Memory B cell (primary cell): ENCODE measurements around the gene TSHZ1.

Source experiments
- ATAC-seq: fragments of 150-1000 bp; cut with Tn5 transposase; 2 replicates; pipeline ENCODE4 v1.10.0; 2021; ENCODE audit warnings: low read depth, mild to moderate bottlenecking, moderate library complexity
- DNase-seq, 2 donors: peaks; one replicate each; pipeline ENCODE4 v3.0.0; 2022; ENCODE audit warnings: low spot score in 2 of 2
- H3K27ac Mint-ChIP-seq: one replicate; pipeline ENCODE4 v1.8.0; 2022; ENCODE audit warnings: mild to moderate bottlenecking, moderate library complexity, mixed read lengths
- H3K27me3 Mint-ChIP-seq: one replicate; pipeline ENCODE4 v1.8.0; 2022; ENCODE audit warnings: mixed read lengths
- H3K36me3 Mint-ChIP-seq: one replicate; pipeline ENCODE4 v1.8.0; 2022; ENCODE audit warnings: mild to moderate bottlenecking, mixed read lengths
- H3K4me1 Mint-ChIP-seq: one replicate; pipeline ENCODE4 v1.8.0; 2022; ENCODE audit warnings: mixed read lengths
- H3K4me3 Mint-ChIP-seq: one replicate; pipeline ENCODE4 v1.8.0; 2022; ENCODE audit warnings: mild to moderate bottlenecking, moderate library complexity, mixed read lengths
- H3K9me3 Mint-ChIP-seq: one replicate; pipeline ENCODE4 v1.8.0; 2022; ENCODE audit warnings: mixed read lengths

TSHZ1 gene

DNA sequence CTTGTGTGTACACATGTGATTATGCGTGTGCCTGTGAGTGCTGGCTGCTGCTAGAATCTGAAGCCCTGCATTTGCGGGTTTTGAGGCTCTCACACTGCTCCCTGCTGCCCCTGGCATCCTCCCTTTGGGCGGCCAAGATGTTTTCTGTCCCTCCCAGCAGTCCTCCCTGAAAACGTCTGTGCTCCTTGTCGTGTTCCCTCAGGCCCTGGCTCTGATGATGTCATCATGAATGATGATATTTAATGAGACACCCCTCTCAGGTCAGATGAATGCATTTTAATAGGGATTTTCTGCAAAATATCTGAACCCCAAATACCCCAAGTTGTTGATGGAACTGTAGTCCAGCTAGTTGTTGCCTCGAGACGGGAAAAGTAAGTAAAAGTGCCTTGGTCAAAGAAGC, 73.1 kb downstream of the TSHZ1 start:
- H3K4me1 Mint-ChIP-seq, result peaks cover 21% of the 10 kb centered on the region
- DNase-seq, result no peak
- H3K9me3 Mint-ChIP-seq, result no peaks in the 10 kb centered on the region
- H3K4me3 Mint-ChIP-seq, result no peak overlapping the region
- no peaks in the 10 kb centered on the region for H3K27me3 Mint-ChIP-seq
- H3K36me3 Mint-ChIP-seq, result peaks cover 39% of the 10 kb centered on the region
- H3K27ac Mint-ChIP-seq, result no peak overlapping the region
- ATAC-seq, result no peak

DNA sequence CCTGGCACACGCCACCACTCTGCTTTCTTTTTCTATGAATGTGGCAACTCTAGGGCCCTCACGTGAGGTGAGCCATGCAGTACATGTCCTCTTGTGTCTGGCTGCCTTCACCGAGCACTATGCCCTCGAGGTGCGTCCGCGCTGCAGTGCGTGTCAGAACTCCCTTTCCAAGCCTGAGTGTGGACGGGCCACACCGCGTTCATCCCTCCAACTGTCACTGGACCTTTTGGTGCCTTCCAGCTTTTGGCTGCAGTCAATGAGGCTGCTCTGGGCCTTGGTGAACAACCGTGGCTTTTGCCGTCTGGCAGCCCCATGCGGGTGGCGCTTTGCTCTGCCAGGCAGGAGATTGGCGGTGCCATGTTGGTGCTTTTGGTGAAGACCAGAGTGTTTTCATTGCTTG, 74.0 kb downstream of the TSHZ1 start:
- Mint-ChIP-seq H3K27ac (no peak overlapping the region), H3K27me3 (no peaks in the 10 kb centered on the region), H3K9me3 (no peaks in the 10 kb centered on the region), H3K4me3 (no peak overlapping the region), H3K36me3 (peaks cover 39% of the 10 kb centered on the region), H3K4me1 (peaks cover 19% of the 10 kb centered on the region)
- DNase-seq, result no peak
- ATAC-seq, result no peak

DNA sequence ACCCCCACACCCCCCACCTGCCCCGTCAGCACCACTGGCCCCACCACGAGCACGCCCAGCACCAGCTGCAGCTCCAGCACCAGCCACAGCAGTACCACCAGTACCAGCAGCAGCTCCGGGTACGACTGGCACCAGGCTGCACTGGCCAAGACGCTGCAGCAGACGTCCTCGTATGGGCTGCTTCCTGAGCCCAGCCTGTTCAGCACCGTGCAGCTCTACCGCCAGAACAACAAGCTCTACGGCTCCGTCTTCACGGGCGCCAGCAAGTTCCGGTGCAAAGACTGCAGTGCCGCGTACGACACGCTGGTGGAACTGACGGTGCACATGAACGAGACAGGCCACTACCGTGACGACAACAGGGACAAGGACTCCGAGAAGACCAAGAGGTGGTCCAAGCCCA, 75.3 kb downstream of the TSHZ1 start:
- H3K4me1 Mint-ChIP-seq, result peaks cover 10% of the 10 kb centered on the region
- DNase-seq (no peak), ATAC-seq (no peak)
- H3K4me3 Mint-ChIP-seq, result no peak overlapping the region
- no peaks in the 10 kb centered on the region for H3K9me3 Mint-ChIP-seq
- H3K27me3 Mint-ChIP-seq, result no peaks in the 10 kb centered on the region
- peaks cover 39% of the 10 kb centered on the region for H3K36me3 Mint-ChIP-seq
- H3K27ac Mint-ChIP-seq, result no peak overlapping the region

DNA sequence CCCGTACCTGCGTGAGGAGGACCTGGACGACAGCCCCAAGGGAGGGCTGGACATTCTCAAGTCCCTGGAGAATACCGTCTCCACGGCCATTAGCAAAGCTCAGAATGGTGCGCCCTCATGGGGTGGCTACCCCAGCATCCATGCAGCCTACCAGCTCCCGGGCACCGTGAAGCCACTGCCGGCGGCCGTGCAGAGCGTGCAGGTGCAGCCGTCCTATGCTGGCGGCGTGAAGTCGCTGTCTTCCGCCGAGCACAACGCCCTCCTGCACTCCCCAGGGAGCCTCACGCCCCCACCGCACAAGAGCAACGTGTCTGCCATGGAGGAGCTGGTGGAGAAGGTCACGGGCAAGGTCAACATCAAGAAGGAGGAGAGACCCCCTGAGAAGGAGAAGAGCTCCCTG, 76.4 kb downstream of the TSHZ1 start:
- peaks cover 6% of the 10 kb centered on the region for H3K4me1 Mint-ChIP-seq
- H3K27me3 Mint-ChIP-seq, result no peaks in the 10 kb centered on the region
- ATAC-seq, result no peak

DNA sequence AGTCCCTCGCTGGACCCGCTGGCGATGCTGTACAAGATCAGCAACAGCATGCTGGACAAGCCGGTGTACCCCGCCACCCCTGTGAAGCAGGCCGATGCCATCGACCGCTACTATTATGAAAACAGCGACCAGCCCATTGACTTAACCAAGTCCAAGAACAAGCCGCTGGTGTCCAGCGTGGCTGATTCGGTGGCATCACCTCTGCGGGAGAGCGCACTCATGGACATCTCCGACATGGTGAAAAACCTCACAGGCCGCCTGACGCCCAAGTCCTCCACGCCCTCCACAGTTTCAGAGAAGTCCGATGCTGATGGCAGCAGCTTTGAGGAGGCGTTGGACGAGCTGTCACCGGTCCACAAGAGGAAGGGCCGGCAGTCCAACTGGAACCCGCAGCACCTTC, 77.1 kb downstream of the TSHZ1 start:
- Mint-ChIP-seq H3K9me3 (no peaks in the 10 kb centered on the region), H3K27me3 (no peaks in the 10 kb centered on the region), H3K4me1 (peaks cover 2% of the 10 kb centered on the region), H3K36me3 (peaks cover 37% of the 10 kb centered on the region), H3K4me3 (no peak overlapping the region), H3K27ac (no peak overlapping the region)
- no peak for DNase-seq
- no peak for ATAC-seq

More for the DNA sequence above, 76.4 kb downstream of the TSHZ1 start:
- DNase-seq, result no peak
- Mint-ChIP-seq H3K4me3 (no peak overlapping the region), H3K36me3 (peaks cover 40% of the 10 kb centered on the region), H3K9me3 (no peaks in the 10 kb centered on the region), H3K27ac (no peak overlapping the region)

DNA sequence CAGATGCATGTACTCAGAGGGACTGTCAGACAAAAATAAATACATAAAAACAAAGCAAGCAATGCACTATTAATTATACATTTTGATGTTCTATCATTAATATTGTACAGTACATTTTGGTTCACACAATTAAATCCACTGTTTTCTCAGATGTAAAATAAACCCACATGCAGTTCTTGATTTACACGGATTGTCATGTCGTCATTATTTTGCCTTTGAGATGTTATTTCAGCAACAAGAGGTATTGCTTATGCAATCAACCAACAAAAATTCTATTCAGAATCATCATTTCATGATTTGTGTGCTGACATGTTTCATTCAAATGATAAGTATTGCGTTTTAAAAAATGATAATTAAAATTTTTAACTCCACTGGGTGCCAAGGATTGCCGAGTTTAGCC, 79.2 kb downstream of the TSHZ1 start:
- Mint-ChIP-seq H3K36me3 (peaks cover 28% of the 10 kb centered on the region), H3K4me3 (no peak overlapping the region), H3K9me3 (no peaks in the 10 kb centered on the region), H3K27ac (no peak overlapping the region), H3K4me1 (no peaks in the 10 kb centered on the region), H3K27me3 (no peaks in the 10 kb centered on the region)
- ATAC-seq (no peak), DNase-seq (no peak)

DNA sequence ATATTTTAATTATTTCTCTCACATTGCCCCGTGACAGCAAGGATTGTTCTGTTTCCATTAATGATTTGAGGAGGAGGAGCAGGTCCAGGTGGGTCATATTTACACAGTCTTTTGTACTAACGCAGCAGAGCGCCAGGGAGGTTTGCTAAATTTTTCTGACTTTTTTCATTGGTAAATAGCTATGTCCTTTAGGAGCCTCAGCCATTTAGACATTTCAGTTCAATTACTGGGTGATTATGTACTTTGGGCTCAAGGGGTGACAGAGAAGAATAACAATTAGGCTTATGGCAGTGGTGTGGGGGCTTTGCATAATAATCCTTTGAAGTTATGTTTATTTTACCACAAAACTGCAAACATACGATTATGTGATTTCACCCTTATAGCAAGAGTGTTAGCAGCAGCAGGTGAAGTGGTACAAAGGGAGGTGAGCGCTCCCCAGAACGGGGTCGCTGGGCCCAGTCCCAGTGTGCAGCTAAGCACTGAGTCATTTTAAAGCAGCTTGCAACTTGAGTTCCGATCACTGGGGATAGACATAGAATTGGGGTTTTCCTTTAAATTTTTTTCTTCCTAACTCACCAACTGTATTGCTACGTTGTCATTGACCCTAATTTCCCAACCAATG, 80.3 kb downstream of the TSHZ1 start:
- no peak overlapping the region for H3K27ac Mint-ChIP-seq
- H3K4me1 Mint-ChIP-seq, result no peaks in the 10 kb centered on the region
- H3K4me3 Mint-ChIP-seq, result no peak overlapping the region
- ATAC-seq, result no peak
- DNase-seq, result no peak
- no peaks in the 10 kb centered on the region for H3K9me3 Mint-ChIP-seq
- no peaks in the 10 kb centered on the region for H3K27me3 Mint-ChIP-seq
- peaks cover 19% of the 10 kb centered on the region for H3K36me3 Mint-ChIP-seq

DNA sequence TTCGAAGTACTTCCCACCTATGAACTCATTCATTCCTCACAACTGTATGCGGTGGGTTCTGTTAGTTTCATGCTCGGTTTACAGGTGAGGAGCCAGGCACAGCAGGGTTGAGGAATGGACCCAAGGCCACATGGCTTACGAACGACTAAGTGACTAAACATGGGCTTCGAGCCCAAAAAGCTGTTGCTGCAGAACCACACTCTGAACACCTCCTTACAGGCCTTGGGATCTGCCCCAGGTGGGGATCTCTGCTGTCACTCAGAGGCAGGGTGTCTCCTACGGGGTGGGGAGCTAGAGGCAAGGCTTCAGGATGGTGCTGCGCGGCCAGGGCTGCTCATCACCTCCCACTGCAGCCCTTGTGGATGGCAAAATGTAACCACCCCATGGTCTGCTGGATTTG, 80.9 kb downstream of the TSHZ1 start:
- no peak for ATAC-seq
- Mint-ChIP-seq H3K27me3 (no peaks in the 10 kb centered on the region), H3K4me1 (no peaks in the 10 kb centered on the region), H3K27ac (no peak overlapping the region), H3K36me3 (peaks cover 19% of the 10 kb centered on the region), H3K4me3 (no peak overlapping the region), H3K9me3 (no peaks in the 10 kb centered on the region)
- DNase-seq, result no peak

DNA sequence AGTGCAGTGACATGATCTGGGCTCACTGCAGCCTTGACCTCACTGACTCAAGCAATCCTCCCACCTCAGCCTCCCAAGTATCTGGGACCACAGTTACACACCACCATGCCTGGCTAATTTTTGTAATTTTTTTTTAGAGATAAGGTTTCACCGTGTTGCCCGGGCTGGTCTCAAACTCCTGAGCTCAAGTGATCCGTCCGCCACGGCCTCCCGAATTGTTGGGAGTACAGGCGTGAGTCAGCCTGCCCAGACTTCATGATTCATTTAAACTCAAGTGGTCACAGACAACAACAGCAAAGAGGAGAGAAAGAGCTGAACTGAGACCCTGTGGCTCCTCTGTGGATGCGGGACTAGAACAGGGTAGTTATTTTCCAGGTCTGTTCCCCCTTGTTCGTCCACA, 83.0 kb downstream of the TSHZ1 start:
- H3K4me3 Mint-ChIP-seq, result no peak overlapping the region
- no peak for DNase-seq
- no peaks in the 10 kb centered on the region for H3K9me3 Mint-ChIP-seq
- H3K27me3 Mint-ChIP-seq, result no peaks in the 10 kb centered on the region
- ATAC-seq, result no peak
- no peak overlapping the region for H3K27ac Mint-ChIP-seq
- no peaks in the 10 kb centered on the region for H3K4me1 Mint-ChIP-seq
- H3K36me3 Mint-ChIP-seq, result peaks cover 7% of the 10 kb centered on the region

DNA sequence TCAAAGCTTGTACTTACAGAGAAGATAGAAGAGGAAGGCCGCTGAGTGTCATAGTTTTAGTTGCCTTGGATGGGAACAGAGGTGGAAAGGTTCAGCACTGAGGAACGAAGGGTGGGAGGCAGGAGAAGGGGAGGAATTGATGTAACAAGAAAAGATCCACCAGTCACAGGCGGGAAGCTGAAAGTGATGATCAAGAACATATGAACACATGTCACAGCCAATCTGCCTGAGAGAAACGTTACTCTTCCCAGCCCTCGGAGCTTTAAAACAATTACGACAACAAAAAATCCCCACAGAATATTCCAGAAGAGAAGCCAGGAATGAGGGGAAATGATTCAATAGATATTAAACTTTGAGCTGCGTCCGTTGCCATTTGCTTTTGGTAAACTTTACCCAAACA, 87.1 kb downstream of the TSHZ1 start:
- Mint-ChIP-seq H3K9me3 (no peaks in the 10 kb centered on the region), H3K27me3 (no peaks in the 10 kb centered on the region), H3K27ac (no peak overlapping the region), H3K4me3 (no peak overlapping the region), H3K36me3 (no peaks in the 10 kb centered on the region), H3K4me1 (no peaks in the 10 kb centered on the region)
- DNase-seq, result no peak
- no peak for ATAC-seq

DNA sequence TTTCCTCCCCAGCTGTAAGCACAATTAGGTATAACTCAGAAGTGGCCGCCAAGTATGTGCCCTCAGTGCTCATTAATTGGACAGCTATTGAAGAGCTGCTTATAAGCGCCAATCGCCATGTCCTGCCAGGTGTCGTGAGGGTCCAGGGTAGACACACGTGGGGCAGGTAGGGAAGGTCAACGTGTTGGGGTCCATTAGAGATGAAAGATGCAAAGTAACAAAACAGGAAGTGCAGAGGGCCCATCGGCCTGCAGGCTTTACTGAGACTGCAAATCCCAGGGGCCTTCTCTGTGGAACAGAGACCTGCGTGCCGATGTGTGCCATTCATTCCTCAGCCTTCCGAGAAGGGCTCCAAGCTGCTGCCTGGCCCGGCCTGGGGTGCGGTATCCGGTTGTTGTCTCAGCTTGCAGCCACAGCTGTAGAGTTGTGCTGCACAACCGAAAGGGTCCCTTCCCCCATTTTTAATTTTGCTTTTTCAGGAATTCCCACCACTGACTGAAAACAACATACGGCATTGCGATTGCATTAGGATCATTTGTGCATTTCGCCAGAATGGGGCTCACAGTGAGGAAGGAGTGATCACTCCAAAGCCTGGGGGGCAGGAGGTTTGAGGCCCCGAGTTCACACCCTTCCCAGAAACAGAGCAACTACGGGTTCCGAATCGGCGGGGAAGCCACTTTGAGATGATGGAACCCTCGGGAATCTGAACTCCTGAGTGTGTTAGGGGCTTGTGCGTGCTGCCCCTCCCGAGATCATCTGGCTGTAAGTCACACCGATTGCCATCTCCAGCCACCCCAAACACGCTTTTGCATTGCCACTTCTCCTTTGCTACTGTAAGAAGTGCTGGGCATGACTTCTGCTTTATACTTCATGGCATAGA, 94.3 kb downstream of the TSHZ1 start:
- H3K9me3 Mint-ChIP-seq, result peaks cover 7% of the 10 kb centered on the region
- no peak overlapping the region for H3K27ac Mint-ChIP-seq
- H3K36me3 Mint-ChIP-seq, result peaks cover 3% of the 10 kb centered on the region
- H3K4me3 Mint-ChIP-seq, result no peak overlapping the region
- no peaks in the 10 kb centered on the region for H3K4me1 Mint-ChIP-seq
- ATAC-seq (no peak), DNase-seq (no peak)
- H3K27me3 Mint-ChIP-seq, result peaks cover 2% of the 10 kb centered on the region

DNA sequence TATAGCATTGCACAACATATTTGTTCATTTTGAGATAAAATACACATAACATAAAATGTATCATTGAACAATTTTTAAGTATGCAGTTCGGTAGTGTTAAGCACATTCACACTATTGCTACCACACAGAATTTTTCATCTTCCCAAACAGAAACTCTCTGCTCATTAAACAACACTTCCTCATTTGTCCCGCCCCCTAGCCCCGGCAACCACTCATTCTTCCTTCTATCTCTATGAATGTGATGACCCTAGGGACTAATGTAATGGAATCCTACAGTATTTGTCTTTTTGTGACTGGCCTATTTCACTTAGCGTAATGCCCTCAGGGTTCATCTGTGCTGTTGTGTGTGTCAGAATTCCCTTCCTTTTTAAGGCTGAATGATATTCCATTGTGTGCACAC, 95.4 kb downstream of the TSHZ1 start:
- Mint-ChIP-seq H3K27me3 (peaks cover 5% of the 10 kb centered on the region), H3K27ac (no peak overlapping the region), H3K4me3 (no peak overlapping the region), H3K4me1 (no peaks in the 10 kb centered on the region), H3K36me3 (peaks cover 3% of the 10 kb centered on the region), H3K9me3 (peaks cover 9% of the 10 kb centered on the region)
- DNase-seq (no peak), ATAC-seq (no peak)

DNA sequence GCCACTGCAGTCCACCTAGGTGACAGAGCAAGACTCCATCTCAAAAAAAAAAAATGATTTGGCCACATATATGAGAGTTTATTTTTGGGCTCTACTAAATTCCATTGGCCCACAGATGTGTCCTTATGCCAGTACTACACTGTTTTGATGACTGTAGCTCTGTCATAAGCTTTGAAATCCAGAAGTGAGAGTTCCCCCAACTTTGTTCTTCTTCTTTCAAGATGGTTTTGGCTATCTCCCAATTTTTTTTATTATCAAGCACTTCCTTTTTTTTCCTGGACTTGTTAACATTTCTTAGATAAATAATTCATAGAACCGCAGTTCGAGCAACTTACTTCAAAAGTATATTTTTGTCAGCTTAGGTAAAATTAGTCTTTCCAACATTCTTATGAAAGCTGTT, 96.9 kb downstream of the TSHZ1 start:
- Mint-ChIP-seq H3K27me3 (peaks cover 8% of the 10 kb centered on the region), H3K4me1 (no peaks in the 10 kb centered on the region), H3K9me3 (peaks cover 9% of the 10 kb centered on the region), H3K4me3 (no peak overlapping the region), H3K27ac (no peak overlapping the region), H3K36me3 (peaks cover 3% of the 10 kb centered on the region)
- DNase-seq (no peak), ATAC-seq (no peak)

DNA sequence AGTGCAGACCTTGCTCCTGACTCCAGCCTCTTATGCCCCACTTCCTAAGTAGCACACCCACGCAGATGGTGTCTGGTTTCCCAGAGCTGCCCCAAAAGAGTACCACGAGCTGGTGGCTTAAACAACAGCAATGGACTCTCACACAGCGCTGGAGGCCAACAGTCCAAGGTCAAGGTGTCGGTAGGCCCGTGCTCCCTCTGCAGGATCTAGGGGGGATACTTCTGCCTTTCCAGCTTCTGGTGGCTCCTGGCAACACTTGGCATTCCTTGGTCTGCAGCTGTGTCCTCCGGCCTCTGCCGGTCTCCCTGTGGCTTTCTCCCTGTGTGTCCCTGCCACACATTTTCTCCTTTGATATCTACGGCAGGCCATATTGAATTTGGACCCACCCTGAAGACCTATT, 99.0 kb downstream of the TSHZ1 start:
- ATAC-seq, result no peak
- Mint-ChIP-seq H3K9me3 (peaks cover 9% of the 10 kb centered on the region), H3K27me3 (peaks cover 14% of the 10 kb centered on the region), H3K4me3 (no peak overlapping the region), H3K27ac (no peak overlapping the region), H3K36me3 (peaks cover 3% of the 10 kb centered on the region), H3K4me1 (no peaks in the 10 kb centered on the region)
- no peak for DNase-seq

DNA sequence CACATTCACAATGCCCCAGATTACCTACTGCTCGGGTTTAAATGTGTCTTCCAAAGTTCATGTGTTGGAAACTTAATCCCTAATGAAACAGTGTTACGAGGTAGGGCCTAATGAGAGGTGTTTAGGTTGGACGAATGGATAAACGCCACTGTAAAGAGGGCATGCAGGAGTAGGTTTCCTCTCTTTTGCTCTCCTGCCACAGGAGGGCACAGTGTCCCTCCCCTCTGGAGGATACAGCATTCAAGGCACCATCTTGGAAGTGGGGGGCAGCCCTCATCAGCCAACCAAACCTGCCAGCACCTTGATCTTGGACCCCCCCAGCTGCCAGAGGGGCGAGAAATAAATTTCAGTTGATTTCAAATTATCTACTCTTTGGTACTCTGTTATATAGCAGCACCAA, 103.5 kb downstream of the TSHZ1 start:
- Mint-ChIP-seq H3K4me1 (peaks cover 3% of the 10 kb centered on the region), H3K4me3 (no peak overlapping the region), H3K9me3 (peaks cover 6% of the 10 kb centered on the region), H3K36me3 (peaks cover 3% of the 10 kb centered on the region), H3K27ac (no peak overlapping the region), H3K27me3 (peaks cover 18% of the 10 kb centered on the region)
- no peak for ATAC-seq
- no peak for DNase-seq
